T-helper 22 cell (primary cell): ENCODE measurements around the gene EIF5A.

Source experiments
- DNase-seq: peaks from one replicate; pipeline ENCODE4 v3.0.0-alpha.2; 2020; ENCODE audit warnings: low read depth

Gene EIF5A

DNA sequence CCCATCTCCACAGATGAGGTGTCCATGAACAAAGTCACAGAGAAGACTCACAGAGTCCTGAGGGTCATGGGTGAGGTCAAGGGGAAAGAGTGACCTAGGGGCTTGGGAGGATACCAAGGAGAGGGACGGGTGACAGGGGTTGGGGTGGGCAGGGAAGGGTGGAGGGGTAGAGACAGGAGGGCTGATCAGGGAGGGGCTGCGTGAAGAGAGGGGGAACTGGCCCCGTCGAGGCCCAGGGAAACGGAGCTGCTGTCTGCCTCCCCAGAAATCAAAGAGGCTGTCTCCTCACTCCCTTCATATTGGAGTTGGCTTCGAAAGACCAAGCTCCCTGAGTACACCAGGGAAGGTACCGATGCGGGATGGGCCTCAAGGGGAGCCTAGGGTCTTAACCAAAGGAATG is 48.1 kb downstream of the EIF5A start:
- no peak for DNase-seq

GRCh38 chr17:7356072-7356549 is 48.7 kb downstream of the EIF5A start:
- DNase-seq, result peak; percentile 62

DNA sequence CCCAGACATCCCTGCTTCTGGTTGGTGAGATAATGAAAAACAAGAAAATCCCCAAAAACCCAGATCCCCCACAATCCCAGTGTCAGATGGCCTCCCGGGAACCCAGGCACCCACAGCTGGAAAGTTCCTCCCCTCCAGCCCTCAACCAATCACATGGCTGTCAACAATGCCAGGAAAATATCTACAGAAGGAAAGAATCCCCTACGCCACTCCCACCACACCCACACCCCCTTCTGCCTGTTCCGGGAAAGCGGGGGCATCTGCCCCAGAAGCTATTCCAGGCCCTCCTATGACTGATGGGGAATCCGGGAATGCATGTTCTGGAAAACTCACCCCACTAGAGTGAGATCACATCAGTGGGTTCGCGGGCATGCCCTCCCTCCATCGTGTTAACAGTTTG is 49.3 kb downstream of the EIF5A start:
- no peak for DNase-seq

DNA sequence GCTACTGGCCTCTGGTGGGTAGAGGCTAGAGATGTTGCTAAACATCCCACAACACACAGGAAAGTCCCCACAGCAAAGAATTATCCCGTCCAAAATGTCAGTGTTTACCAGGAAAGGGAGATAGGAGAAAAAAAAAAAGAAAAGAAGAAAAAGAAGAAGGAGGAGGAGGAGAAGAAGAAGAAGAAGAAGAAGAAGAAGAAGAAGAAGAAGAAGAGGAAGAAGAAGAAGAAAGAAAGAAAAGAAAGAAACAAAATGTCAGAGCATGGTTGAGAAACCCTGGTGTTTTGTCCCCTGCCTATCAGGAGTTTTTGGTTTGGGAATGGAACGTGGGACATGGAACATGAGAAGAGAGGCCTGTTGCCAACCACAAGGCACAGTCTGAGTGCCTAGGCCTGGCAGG is 50.0 kb downstream of the EIF5A start:
- no peak for DNase-seq

DNA sequence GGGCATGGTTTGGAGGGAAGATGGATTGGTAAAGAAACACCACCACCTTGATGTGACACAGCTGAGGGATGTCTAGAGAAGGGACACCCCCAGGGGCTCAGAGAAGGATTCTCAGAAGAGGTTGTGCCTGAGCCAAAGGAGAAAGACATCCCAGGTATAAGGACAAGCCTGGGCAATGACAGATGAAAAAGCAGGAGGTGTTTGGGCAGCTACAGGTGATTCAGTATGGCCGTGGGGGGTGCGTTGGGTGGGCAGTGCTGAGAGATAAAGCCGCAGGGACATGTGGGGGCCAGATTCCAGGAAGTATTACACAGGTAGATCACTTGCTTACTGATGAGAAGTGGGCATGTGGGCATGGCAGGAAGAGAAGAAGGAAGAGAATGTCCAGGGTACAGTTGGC is 54.5 kb downstream of the EIF5A start:
- DNase-seq, result no peak
